ENCODE data around the gene CELSR2.
"Not testable (repeated sequence)": the region's sequence is repeated elsewhere in the genome, so short reads cannot be mapped to it uniquely, and the experiment has no call there.

Gene CELSR2, protein sequence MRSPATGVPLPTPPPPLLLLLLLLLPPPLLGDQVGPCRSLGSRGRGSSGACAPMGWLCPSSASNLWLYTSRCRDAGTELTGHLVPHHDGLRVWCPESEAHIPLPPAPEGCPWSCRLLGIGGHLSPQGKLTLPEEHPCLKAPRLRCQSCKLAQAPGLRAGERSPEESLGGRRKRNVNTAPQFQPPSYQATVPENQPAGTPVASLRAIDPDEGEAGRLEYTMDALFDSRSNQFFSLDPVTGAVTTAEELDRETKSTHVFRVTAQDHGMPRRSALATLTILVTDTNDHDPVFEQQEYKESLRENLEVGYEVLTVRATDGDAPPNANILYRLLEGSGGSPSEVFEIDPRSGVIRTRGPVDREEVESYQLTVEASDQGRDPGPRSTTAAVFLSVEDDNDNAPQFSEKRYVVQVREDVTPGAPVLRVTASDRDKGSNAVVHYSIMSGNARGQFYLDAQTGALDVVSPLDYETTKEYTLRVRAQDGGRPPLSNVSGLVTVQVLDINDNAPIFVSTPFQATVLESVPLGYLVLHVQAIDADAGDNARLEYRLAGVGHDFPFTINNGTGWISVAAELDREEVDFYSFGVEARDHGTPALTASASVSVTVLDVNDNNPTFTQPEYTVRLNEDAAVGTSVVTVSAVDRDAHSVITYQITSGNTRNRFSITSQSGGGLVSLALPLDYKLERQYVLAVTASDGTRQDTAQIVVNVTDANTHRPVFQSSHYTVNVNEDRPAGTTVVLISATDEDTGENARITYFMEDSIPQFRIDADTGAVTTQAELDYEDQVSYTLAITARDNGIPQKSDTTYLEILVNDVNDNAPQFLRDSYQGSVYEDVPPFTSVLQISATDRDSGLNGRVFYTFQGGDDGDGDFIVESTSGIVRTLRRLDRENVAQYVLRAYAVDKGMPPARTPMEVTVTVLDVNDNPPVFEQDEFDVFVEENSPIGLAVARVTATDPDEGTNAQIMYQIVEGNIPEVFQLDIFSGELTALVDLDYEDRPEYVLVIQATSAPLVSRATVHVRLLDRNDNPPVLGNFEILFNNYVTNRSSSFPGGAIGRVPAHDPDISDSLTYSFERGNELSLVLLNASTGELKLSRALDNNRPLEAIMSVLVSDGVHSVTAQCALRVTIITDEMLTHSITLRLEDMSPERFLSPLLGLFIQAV (N-terminal part only)

DNA sequence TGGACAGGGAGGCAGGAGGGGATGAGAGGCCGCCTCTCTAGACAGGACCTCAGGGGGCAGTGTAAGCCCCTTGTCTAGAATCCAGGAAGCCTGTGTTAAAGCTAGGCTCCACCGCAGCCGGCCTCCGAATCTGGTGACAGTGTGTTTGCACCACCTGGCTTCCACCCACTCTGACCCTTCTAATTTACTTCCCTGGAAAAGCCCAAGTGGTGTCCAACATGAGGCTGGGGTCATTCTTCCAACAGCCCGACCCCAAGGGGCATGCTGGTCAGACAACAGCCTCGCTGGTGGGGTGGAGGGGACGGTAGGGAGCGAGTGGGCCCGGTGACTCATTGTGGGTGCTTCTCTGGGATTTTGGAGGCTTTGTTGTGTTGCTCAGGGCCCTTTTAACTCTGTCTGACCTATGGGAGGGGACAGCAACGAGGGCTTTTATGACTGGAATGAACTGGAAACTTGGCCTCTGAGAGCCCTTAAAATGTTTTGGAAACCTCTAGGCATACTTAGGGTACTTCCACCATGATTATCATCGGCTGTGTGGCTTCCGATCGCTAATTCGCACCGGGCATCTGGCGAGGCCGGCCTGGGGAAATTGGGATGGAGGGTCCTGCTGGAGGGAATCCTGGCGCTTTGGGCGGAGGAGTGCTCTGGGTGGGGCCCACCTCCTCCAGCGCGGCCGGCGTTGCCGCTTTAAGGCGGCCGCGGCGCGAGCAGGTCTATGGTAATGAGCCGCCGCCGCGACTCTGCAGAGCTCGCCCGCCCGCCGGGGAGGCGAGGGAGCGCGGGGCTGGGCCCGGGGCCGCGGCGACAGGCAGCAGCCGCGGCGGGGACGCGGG, at the start of gene CELSR2:
Gene CELSR2 (plus strand): TSS at position 743 of the 833 bp plus-strand sequence. CDS start 541 bp downstream, outside the sequence.
- in situ Hi-C loops (cut with MboI; ENCODE audit: low sequenced_read_pairs) = no loop called here

DNA sequence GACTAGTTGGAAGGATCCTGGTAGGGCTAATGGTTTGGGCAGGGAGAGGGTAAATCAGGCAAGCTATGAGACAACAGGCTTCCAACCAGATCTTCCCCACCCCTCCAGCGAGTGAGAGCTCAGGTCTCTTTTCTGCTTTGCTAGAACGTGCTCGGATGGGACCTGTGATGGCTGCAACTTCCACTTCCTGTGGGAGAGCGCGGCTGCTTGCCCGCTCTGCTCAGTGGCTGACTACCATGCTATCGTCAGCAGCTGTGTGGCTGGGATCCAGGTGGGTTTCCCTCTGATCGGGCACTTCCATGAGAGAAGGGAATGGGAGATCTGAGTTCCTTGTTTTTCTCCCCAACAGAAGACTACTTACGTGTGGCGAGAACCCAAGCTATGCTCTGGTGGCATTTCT, 49.6 kb upstream of the CELSR2 start:
- in situ Hi-C loops (cut with MboI; ENCODE audit: low sequenced_read_pairs) = no loop called here

DNA sequence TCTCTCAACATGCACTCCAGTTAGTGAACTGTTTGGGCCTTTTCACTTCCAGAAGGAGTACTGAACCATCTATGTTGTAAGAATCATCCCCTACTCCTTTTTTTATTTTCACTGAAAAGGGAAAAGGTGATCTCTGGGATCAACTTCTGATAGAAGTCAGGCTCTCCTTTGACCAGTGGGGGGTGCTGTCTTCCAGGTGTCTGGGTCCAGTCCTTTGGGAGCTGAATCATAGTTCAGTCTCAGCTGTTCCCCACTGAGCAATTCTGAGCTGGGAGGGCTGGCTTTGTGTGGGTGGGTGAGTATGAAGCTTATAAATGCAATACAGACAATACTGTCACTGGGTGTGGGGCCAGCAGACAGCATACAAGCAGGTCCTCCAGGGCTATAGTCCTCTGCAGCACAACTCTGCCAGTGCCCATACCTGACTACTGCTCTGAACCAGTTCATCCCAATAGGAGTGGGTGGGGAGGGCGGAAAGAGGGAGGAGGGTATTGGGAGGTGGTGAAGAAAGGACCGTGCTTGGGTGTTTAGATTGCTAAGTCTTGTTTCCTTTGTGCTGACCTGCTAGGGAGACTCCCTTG, 48.1 kb upstream of the CELSR2 start:
- in situ Hi-C loops (cut with MboI; ENCODE audit: low sequenced_read_pairs) = no loop called here

DNA sequence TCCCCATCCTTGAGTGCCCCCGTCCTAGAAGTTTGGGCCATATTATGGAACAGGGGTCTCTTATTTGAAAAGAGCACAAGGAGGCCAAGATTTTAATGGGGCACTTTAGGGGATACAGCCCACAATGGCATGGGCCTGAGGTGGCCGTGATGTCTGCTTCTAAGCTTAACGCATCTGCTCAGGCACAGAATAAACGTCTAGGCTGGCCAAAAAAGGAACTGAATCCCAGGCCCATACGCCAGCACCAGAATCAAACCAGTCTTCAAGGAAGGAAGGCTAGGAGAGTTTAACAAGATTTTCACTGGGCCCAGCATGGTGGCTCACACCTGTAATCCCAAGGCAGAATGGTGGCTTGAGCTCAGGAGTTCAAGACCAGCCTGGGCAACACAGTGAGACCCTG, 44.9 kb upstream of the CELSR2 start:
- in situ Hi-C loops (cut with MboI; ENCODE audit: low sequenced_read_pairs) = no loop called here

DNA sequence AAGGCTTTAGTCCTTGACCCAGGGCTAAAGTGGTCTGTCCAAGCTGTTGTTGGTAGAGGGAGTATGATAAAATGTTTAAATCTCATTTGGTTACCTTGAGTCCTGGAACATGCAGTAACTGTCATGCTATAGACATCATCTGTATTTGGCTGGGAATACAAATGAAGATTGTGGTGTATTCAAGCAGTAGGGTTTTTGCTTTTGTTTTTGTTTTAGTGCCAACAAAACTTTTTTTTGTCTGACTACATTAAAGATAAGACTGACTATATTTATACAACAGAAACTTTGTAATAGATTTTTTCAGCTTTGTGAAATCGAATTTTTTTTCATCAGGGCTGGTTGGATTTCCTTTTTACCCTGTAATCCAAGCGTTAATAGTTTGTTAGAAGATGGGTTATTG, 43.0 kb upstream of the CELSR2 start:
- in situ Hi-C loops (cut with MboI; ENCODE audit: low sequenced_read_pairs) = no loop called here

DNA sequence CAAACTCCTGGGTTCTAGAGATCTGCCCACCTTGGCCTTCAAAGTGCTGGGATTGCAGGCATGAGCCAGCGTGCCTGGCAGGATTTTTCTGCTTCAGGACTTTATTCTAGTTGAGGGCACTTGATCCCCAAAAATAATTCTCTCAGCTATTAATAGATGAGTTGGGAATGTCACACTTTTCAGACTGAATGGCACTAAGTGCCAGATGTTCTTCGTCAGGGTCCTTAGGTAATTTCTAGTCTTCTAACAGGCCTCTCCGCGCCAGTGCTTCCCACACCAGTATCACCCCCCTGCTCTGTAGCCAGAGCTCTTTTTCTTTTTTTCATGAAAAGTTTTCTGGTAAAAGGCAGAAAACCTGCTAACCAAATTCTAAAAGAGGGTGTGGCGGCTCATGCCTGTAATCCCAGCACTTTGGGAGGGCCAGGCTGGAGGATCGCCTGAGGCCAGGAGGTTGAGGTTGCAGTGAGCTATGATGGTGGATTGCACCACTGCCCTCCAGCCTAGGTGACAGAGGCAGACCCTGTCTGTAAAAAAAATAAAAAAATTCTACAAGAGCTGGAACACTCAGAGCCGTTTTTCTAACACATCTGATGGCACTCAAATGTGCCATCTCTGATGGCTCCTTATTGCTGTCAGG, 41.8 kb upstream of the CELSR2 start:
- in situ Hi-C loops (cut with MboI; ENCODE audit: low sequenced_read_pairs) = no loop called here

DNA sequence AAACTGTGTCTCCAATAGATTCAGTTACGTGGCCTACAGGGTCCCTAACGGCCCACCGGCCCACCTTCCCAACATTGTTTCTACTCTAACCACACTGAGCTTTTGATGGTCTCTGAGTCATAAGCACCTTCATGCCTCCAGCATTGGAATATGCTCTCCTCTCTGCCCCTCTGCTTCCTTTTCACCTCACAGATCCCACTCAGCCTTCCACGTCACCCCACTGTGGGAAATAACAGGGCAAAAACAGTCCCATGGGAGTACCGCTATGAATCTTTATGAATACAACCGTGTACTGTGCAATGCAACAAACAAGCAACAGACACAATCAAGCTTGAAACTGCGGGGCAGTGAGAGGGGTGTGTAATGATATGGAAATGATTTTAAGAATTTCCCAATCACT, 40.9 kb upstream of the CELSR2 start:
- in situ Hi-C loops (cut with MboI; ENCODE audit: low sequenced_read_pairs) = no loop called here

DNA sequence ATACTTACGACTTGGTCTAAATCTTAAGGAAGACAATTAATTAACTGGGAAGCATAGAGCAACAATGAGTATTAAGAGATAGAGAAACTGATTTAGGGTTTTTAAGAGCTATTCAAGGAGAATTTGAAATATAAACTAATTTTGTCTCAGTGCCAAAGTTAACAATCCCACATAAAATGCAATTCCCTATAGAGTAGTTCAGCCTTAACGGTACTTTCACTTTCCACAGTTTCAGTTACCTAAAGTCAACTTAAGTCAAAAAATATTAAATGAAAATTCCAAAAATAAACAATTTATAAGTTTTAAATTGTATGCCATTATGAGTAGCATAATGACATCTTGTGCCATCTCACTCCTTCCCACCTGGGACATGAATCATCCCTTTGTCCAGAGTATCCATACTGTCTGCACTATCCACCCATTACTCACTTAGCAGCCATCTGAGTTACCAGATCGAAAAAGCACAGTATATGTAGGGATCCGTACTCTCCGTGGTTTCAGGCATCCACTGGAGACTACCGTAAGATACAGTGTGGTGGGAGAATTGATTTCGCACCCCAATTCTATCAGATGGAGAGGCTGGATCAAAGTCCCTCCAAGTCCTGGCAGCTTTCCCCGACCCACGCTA, 40.4 kb upstream of the CELSR2 start:
- in situ Hi-C loops (cut with MboI; ENCODE audit: low sequenced_read_pairs) = no loop called here

DNA sequence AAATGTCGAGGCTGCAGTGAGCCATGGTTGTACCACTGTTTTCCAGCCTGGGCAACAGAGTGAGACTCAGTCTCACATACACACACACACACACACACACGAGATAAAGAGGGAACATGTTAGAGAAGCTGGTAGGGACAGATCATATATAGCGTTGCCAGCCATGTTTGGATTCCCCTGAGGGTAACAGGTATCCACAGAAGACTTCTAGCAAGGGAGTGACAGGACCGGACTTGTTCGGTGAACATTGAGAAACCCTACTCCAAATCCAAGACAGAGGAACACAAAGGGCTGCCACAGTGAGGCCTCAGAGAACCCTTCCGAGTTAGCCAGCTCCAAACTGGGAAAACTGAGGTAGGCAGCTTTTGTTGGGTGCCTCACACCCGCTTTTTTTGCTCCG, 39.3 kb upstream of the CELSR2 start:
- in situ Hi-C loops (cut with MboI; ENCODE audit: low sequenced_read_pairs) = no loop called here

DNA sequence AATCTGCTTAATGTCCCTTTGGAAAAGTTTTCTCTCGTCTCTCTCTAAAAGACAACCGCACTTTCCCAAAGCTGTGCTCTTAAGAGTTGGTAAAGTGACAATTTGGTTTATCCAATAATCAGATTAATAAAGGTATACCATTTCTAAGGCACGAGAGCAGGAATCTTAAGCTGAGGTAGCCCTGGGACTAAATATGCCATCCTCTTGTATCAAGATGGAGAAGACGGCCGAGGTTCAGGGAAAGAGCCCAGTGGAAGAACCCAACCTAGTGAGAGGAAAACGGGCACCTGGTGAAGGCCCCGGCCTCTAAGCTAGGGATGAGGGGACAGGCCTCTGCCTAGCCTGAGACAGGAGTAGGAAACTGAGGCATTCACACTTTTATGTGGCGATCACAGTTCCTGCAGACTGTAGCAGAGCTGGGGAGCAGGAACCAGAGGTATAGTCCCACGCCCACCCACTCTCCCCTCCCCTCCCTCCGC, 36.0 kb upstream of the CELSR2 start:
- in situ Hi-C loops (cut with MboI; ENCODE audit: low sequenced_read_pairs) = no loop called here

DNA sequence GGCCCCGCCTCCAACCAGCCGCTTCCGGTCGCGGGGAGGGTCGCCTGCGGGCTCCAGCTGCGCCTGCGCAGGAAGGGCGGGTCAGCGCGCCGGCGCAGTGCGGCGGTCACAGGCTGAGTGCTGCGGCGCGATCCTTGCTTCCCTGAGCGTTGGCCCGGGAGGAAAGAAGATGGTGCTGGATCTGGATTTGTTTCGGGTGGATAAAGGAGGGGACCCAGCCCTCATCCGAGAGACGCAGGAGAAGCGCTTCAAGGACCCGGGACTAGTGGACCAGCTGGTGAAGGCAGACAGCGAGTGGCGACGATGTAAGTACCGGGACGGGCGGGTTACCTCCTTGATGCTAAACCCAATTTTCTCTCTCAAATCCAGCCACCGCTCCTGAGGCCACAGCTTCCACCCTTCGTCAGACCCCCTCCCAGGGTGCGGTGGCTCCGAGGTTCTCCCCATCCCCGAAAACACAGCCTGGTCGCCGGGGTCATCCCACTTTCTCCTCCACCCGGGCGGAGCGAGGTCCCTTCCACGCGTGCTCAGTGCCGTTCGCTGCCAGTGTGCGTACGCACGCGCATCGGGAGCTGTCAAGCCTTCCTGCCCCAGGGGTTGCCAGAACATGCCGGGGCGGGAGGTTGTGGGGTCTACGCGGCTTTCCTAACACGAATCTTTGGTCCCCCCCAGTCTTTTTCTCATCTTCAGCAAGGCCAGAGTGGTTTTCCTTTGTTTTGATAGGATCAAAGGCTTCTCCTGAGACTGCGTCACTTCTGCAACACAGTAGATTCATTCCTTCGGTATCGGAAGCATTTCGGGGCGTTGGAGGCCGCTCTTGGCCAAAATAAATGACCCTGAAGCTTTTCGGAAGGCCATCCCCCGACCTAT, 35.3 kb upstream of the CELSR2 start, which contains the start of gene SARS1:
Gene SARS1 (plus strand): TSS at position 95 of the 870 bp plus-strand sequence. CDS start 75 bp downstream, at position 170.
- in situ Hi-C loops (cut with MboI; ENCODE audit: low sequenced_read_pairs) = no loop called here

DNA sequence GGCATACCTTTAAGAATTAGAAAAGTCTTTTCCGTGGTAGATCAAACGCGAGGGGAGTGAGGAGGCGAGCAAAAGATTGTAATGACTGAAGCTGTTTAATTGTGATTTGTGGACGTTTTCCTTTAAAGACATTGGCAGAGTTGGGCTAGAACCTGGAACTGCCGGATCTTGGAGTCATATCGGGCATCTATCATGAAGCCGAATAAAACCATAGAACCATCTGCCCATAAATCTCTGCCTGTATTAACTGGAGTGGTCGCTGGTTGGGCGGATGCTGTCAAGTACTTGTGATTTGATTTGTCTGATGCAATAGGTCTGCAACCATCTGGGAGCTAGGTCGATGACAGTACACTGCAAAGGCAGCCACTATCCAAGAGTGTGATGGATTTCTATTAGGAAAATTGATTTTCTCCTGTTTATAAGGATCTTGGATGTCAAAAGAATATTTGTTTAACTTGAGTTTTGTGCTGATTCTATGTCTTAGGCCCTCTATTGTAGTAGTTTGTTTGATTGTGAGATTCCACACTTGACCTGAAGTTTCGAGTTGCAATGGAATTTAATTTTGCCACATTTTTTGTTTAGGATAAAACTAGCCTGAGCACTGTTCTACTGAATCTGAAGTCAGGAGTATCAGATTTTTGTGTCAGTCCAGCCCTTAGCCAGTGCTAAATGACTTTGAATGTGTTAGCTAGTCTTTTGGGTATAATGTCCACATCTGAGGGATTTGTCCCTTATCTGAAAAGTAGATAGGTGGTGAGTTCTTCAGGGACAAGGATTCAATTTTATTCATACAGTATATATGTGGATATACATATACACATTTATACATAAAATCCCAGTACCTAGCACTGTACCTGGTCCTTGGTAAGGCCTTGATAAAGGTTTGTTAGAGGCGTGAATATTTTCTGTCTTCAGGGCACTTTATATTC, 34.4 kb upstream of the CELSR2 start:
- in situ Hi-C loops (cut with MboI; ENCODE audit: low sequenced_read_pairs) = no loop called here

DNA sequence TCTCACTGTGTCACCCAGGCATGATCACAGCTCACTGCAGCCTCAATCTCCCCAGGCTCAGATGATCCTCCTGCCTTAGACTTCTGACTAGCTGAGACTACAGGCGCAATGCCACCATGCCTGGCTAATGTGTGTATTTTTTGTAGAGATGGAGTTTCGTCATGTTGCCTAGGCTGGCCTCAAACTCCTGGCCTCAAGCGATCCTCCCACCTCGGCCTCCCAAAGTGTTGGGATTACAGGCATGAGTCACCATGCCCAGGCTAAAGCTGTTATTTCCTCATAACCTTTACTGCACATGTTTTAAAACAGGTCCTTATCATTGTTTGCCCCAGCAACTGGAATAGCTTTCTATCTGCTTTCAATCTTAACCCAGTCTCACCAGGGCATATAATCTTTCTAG, 32.7 kb upstream of the CELSR2 start:
- in situ Hi-C loops (cut with MboI; ENCODE audit: low sequenced_read_pairs) = no loop called here

DNA sequence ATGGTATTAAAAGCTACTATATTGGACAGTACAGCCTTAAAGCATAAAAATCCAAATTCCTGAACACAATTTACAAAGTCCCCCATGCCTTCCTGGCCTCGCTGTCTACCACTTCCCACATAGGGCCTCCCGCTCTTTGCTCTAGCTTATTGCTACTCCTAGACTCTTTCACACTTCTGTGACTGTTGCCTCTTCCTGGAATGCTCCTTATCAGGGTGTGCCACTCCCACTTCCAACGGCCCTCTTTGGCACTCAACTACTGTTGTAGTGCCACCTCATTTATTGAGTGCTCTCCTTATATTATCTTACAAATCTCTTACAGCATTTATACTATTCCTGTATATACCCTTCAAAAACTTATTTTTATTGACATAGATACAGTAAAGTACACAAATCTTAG, 30.8 kb upstream of the CELSR2 start:
- in situ Hi-C loops (cut with MboI; ENCODE audit: low sequenced_read_pairs) = no loop called here

DNA sequence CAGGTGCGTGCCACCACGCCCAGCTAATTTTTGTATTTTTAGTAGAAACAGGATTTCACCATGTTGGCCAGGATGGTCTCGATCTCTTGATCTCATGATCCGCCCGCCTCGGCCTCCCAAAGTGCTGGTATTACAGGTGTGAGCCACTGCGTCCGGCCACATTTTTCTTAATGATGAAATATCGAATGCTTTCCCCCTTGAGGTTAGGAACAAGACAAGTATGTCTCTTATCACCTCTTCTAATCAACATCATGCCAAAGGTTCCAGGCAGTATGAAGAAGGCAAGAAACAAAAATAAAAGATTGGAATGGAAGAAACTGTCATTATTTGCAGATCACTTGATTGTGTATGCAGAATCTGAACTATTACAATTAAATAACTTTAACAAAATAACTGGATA, 28.1 kb upstream of the CELSR2 start:
- in situ Hi-C loops (cut with MboI; ENCODE audit: low sequenced_read_pairs) = not testable (repeated sequence)

DNA sequence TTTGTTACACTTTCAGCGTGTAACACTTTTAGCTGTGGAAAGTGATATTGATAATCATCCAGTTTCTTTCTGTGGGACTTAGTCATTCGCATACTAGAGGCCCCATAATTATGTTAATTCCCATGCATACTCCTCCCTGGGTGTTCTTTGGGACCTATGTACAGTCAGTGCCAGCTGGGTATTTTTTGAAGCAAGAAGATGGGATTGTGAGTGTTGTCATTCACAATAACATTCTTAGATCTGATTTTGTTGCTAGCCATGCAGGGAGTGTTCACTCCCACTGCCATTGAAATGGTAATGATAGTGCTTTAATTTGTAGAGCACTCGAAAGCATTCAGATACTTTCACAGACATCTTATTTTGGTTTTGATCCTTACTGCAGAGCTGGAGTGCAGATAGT, 24.0 kb upstream of the CELSR2 start:
- in situ Hi-C loops (cut with MboI; ENCODE audit: low sequenced_read_pairs) = no loop called here

Data from HL-60/S4 treated with retinoic acid at 250 ng/mL for 4 days and 3 days (cell line).